ENCODE measurements around the gene ERG. TPM values are rescaled to one million over a fixed set of nuclear protein-coding genes. Genes with fewer than 3 reads are reported as not detected.

The ERG gene
- total RNA-seq, 1 experiment from 2014 or later = 4.5 TPM

GRCh38 chr21:38455403-38455802 lies 42.9 kb downstream of the ERG start:
- Mint-ChIP-seq H3K4me3 (no peak overlapping the region), H3K9me3 (no peaks in the 10 kb centered on the region), H3K27ac (no peak overlapping the region), H3K4me1 (peaks cover 25% of the 10 kb centered on the region), H3K36me3 (no peaks in the 10 kb centered on the region), H3K27me3 (ENCODE audit: low read depth) (peaks cover 23% of the 10 kb centered on the region)
- ChIA-PET POLR2A (no interaction called here), CTCF (no interaction called here)
- no peak for DNase-seq (ENCODE audit: low spot score)
- TF ChIP-seq NFE2L1 (CRISPR knock-in tag; IDR thresholded peaks at IDR 0.05) = no peak
- TF ChIP-seq ZSCAN18 (CRISPR knock-in tag; IDR thresholded peaks at IDR 0.05) = no peak
- TF ChIP-seq NFATC4 (CRISPR knock-in tag; IDR thresholded peaks at IDR 0.05) = no peak
- TF ChIP-seq ZNF425 (CRISPR knock-in tag; conservative IDR thresholded peaks at IDR 0.05) = no peak
- TF ChIP-seq JUN (CRISPR knock-in tag; IDR thresholded peaks at IDR 0.05) = no peak
- no peak for TF ChIP-seq FOXP1 (CRISPR knock-in tag; IDR thresholded peaks at IDR 0.05; ENCODE audit: borderline replicate concordance)
- TF ChIP-seq, protein P1, sequence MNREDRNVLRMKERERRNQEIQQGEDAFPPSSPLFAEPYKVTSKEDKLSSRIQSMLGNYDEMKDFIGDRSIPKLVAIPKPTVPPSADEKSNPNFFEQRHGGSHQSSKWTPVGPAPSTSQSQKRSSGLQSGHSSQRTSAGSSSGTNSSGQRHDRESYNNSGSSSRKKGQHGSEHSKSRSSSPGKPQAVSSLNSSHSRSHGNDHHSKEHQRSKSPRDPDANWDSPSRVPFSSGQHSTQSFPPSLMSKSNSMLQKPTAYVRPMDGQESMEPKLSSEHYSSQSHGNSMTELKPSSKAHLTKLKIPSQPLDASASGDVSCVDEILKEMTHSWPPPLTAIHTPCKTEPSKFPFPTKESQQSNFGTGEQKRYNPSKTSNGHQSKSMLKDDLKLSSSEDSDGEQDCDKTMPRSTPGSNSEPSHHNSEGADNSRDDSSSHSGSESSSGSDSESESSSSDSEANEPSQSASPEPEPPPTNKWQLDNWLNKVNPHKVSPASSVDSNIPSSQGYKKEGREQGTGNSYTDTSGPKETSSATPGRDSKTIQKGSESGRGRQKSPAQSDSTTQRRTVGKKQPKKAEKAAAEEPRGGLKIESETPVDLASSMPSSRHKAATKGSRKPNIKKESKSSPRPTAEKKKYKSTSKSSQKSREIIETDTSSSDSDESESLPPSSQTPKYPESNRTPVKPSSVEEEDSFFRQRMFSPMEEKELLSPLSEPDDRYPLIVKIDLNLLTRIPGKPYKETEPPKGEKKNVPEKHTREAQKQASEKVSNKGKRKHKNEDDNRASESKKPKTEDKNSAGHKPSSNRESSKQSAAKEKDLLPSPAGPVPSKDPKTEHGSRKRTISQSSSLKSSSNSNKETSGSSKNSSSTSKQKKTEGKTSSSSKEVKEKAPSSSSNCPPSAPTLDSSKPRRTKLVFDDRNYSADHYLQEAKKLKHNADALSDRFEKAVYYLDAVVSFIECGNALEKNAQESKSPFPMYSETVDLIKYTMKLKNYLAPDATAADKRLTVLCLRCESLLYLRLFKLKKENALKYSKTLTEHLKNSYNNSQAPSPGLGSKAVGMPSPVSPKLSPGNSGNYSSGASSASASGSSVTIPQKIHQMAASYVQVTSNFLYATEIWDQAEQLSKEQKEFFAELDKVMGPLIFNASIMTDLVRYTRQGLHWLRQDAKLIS (CRISPR knock-in tag; IDR thresholded peaks at IDR 0.05; ENCODE audit: borderline replicate concordance) = no peak
- no peak for TF ChIP-seq USF2 (CRISPR knock-in tag; IDR thresholded peaks at IDR 0.05)
- TF ChIP-seq ZBTB43 (CRISPR knock-in tag; IDR thresholded peaks at IDR 0.05) = no peak
- TF ChIP-seq, protein P2, sequence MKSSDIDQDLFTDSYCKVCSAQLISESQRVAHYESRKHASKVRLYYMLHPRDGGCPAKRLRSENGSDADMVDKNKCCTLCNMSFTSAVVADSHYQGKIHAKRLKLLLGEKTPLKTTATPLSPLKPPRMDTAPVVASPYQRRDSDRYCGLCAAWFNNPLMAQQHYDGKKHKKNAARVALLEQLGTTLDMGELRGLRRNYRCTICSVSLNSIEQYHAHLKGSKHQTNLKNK (CRISPR knock-in tag; IDR thresholded peaks at IDR 0.05) = no peak
- TF ChIP-seq, protein P3, sequence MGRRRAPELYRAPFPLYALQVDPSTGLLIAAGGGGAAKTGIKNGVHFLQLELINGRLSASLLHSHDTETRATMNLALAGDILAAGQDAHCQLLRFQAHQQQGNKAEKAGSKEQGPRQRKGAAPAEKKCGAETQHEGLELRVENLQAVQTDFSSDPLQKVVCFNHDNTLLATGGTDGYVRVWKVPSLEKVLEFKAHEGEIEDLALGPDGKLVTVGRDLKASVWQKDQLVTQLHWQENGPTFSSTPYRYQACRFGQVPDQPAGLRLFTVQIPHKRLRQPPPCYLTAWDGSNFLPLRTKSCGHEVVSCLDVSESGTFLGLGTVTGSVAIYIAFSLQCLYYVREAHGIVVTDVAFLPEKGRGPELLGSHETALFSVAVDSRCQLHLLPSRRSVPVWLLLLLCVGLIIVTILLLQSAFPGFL (CRISPR knock-in tag; IDR thresholded peaks at IDR 0.05; ENCODE audit: borderline replicate concordance) = no peak
- TF ChIP-seq, protein P4, sequence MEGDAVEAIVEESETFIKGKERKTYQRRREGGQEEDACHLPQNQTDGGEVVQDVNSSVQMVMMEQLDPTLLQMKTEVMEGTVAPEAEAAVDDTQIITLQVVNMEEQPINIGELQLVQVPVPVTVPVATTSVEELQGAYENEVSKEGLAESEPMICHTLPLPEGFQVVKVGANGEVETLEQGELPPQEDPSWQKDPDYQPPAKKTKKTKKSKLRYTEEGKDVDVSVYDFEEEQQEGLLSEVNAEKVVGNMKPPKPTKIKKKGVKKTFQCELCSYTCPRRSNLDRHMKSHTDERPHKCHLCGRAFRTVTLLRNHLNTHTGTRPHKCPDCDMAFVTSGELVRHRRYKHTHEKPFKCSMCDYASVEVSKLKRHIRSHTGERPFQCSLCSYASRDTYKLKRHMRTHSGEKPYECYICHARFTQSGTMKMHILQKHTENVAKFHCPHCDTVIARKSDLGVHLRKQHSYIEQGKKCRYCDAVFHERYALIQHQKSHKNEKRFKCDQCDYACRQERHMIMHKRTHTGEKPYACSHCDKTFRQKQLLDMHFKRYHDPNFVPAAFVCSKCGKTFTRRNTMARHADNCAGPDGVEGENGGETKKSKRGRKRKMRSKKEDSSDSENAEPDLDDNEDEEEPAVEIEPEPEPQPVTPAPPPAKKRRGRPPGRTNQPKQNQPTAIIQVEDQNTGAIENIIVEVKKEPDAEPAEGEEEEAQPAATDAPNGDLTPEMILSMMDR (IDR thresholded peaks at IDR 0.05) = no peak
- TF ChIP-seq E2F1 (CRISPR knock-in tag; IDR thresholded peaks at IDR 0.05) = no peak
- TF ChIP-seq TEAD1 (CRISPR knock-in tag; IDR thresholded peaks at IDR 0.05) = no peak
- no peak for ATAC-seq

All from WTC11 (cell line).